ENCODE results near the gene PBOV1. TPM values are rescaled to one million over a fixed set of nuclear protein-coding genes. Genes with fewer than 3 reads are reported as not detected.

The PBOV1 gene
- total RNA-seq, 1 experiment from 2014 or later: not detected

- Histone ChIP-seq H3K4me2 (peak overlapping the region; percentile 74), H3K27ac (peak overlapping the region; percentile 95), H4K20me1 (ENCODE audit: insufficient read depth) (no peaks in the 10 kb centered on the region), H3K27me3 (ENCODE audit: insufficient read depth, low read depth) (no peaks in the 10 kb centered on the region), H3K4me1 (replicated peaks; ENCODE audit: insufficient read depth) (peaks cover 83% of the 10 kb centered on the region), H3K9me2 (ENCODE audit: insufficient read depth) (no peaks in the 10 kb centered on the region), H3K4me3 (peak overlapping the region; percentile 40), H3F3A (ENCODE audit: insufficient read depth, low read depth) (peaks cover 44% of the 10 kb centered on the region), H3K9me3 (ENCODE audit: insufficient read depth, low read depth) (no peaks in the 10 kb centered on the region), H3K36me3 (ENCODE audit: low read depth) (peaks cover 3% of the 10 kb centered on the region; the same call in 1 of the 2 replicates), H2AFZ (peak overlapping the region; percentile 42), H3K79me2 (ENCODE audit: low read depth) (peaks cover 19% of the 10 kb centered on the region)
- DNase-seq: no peak
- TF ChIP-seq EZH2 (IDR thresholded peaks at IDR 0.05; ENCODE audit: low read depth): no peak
- TF ChIP-seq, protein P1, sequence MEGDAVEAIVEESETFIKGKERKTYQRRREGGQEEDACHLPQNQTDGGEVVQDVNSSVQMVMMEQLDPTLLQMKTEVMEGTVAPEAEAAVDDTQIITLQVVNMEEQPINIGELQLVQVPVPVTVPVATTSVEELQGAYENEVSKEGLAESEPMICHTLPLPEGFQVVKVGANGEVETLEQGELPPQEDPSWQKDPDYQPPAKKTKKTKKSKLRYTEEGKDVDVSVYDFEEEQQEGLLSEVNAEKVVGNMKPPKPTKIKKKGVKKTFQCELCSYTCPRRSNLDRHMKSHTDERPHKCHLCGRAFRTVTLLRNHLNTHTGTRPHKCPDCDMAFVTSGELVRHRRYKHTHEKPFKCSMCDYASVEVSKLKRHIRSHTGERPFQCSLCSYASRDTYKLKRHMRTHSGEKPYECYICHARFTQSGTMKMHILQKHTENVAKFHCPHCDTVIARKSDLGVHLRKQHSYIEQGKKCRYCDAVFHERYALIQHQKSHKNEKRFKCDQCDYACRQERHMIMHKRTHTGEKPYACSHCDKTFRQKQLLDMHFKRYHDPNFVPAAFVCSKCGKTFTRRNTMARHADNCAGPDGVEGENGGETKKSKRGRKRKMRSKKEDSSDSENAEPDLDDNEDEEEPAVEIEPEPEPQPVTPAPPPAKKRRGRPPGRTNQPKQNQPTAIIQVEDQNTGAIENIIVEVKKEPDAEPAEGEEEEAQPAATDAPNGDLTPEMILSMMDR (conservative IDR thresholded peaks at IDR 0.05): no peak
- no TSS peak for BruUV-seq (replicated peaks)
- intact Hi-C loops (cut with micrococcal nuclease; ENCODE audit: unreplicated experiment): loop anchor here (5.0 kb wide), 1 partner anchor 69 kb away; the partner anchor contains the start of gene ARFGEF3
- ChIA-PET CTCF (no interaction called here), POLR2A (ENCODE audit: unreplicated experiment) (no interaction called here)
Measured at GRCh38 chr6:138230759-138231380, 12.6 kb upstream of the PBOV1 start.

DNA sequence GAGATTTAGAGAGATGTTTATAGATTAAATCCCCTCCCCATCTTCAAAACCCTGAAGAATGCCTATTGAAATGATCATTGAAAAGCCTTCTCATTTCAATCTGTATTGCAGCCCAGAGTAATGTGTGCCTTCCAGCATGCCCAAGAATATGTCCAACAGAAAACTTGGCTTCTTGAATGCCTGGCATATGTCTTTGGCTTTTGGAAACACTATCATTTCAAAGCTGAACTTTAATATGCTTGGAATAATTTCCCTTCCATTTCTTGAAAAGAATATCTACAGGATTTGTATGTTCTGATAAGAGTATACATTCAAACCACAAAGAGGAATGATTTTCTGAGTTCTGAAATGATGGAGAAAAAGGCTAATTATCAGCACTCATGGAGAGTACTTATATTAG, 11.9 kb upstream of the PBOV1 start:
- H3K4me2 ChIP-seq: peak overlapping the region; percentile 74
- BruUV-seq (replicated peaks): no TSS peak
- DNase-seq: no peak
- POLR2A ChIA-PET (ENCODE audit: unreplicated experiment): no interaction called here
- H3K79me2 ChIP-seq (ENCODE audit: low read depth): peaks cover 19% of the 10 kb centered on the region
- CTCF ChIA-PET: no interaction called here
- peaks cover 44% of the 10 kb centered on the region for H3F3A ChIP-seq (ENCODE audit: insufficient read depth, low read depth)
- H3K27ac ChIP-seq: peak overlapping the region; percentile 95
- H3K4me1 ChIP-seq (replicated peaks; ENCODE audit: insufficient read depth): peaks cover 77% of the 10 kb centered on the region
- H3K36me3 ChIP-seq (ENCODE audit: low read depth): peaks cover 3% of the 10 kb centered on the region; the same call in 1 of the 2 replicates
- H3K4me3 ChIP-seq: peak overlapping the region; percentile 40; the same call in 1 of the 2 replicates
- H3K9me3 ChIP-seq (ENCODE audit: insufficient read depth, low read depth): no peaks in the 10 kb centered on the region
- no peak overlapping the region for H2AFZ ChIP-seq
- intact Hi-C loops (cut with micrococcal nuclease; ENCODE audit: unreplicated experiment): loop anchor here (5.0 kb wide), 1 partner anchor 68 kb away; the partner anchor contains the start of gene ARFGEF3
- H3K27me3 ChIP-seq (ENCODE audit: insufficient read depth, low read depth): no peaks in the 10 kb centered on the region
- no peak for TF ChIP-seq EZH2 (IDR thresholded peaks at IDR 0.05; ENCODE audit: low read depth)
- TF ChIP-seq, protein P1 (conservative IDR thresholded peaks at IDR 0.05): no peak
- no peaks in the 10 kb centered on the region for H3K9me2 ChIP-seq (ENCODE audit: insufficient read depth)
- H4K20me1 ChIP-seq (ENCODE audit: insufficient read depth): no peaks in the 10 kb centered on the region

DNA sequence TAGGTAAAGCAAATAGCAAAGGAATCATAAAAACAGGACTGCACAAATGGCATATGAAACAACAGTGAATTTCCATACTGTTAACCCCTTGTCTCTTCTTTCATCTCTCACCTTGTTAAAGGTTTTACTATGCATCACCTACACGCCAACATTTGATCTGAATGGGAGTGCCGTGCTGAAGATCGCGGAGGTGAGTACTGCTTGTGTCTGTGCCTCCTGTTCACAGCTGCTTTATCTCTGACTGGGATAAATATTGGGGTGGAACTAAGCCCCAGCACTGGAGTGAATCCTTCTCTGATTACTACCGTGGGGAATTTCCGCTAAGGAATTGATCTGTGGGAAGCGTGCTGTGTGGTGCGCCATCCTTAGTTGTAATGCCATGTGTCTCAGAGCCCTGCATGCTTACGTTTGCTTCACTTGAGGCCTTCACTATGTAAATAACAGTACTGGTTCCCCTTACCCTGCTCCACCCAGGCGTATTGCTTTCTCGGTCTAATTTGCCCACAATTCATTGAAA, 11.4 kb upstream of the PBOV1 start:
- Histone ChIP-seq H3K79me2 (ENCODE audit: low read depth) (peaks cover 19% of the 10 kb centered on the region), H4K20me1 (ENCODE audit: insufficient read depth) (no peaks in the 10 kb centered on the region), H3F3A (ENCODE audit: insufficient read depth, low read depth) (peaks cover 44% of the 10 kb centered on the region), H3K27ac (peak overlapping the region; percentile 95), H3K4me3 (peak overlapping the region; percentile 40; the same call in 1 of the 2 replicates), H3K4me1 (replicated peaks; ENCODE audit: insufficient read depth) (peaks cover 72% of the 10 kb centered on the region), H2AFZ (no peak overlapping the region), H3K9me2 (ENCODE audit: insufficient read depth) (no peaks in the 10 kb centered on the region), H3K4me2 (peak overlapping the region; percentile 74), H3K9me3 (ENCODE audit: insufficient read depth, low read depth) (no peaks in the 10 kb centered on the region), H3K27me3 (ENCODE audit: insufficient read depth, low read depth) (no peaks in the 10 kb centered on the region), H3K36me3 (ENCODE audit: low read depth) (peaks cover 3% of the 10 kb centered on the region; the same call in 1 of the 2 replicates)
- ChIA-PET CTCF (no interaction called here), POLR2A (ENCODE audit: unreplicated experiment) (no interaction called here)
- DNase-seq: no peak
- intact Hi-C loops (cut with micrococcal nuclease; ENCODE audit: unreplicated experiment): loop anchor here (5.0 kb wide), 1 partner anchor 67 kb away; the partner anchor contains the start of gene ARFGEF3
- TF ChIP-seq, protein P1 (conservative IDR thresholded peaks at IDR 0.05): no peak
- TF ChIP-seq EZH2 (IDR thresholded peaks at IDR 0.05; ENCODE audit: low read depth): no peak
- BruUV-seq (replicated peaks): no TSS peak
